Activated CD4-positive, alpha-beta T cell treated with anti-CD3 and anti-CD28 coated beads, Interleukin-2, amount 50 U/mL, for 1 hour (primary cell): ENCODE measurements around the gene ROBO1.
"Not testable (repeated sequence)": the region's sequence is repeated elsewhere in the genome, so short reads cannot be mapped to it uniquely, and the experiment has no call there.

Experiments
- DNase-seq: peaks from one replicate; pipeline ENCODE4 v3.0.0-alpha.2; 2020

ROBO1 gene

GRCh38 chr3:79543218-79543982, 224.4 kb downstream of the ROBO1 start:
- no peak for DNase-seq

- no peak for DNase-seq
Observed at GRCh38 chr3:79534727-79535126, 233.1 kb downstream of the ROBO1 start.

- DNase-seq = no peak
Observed at GRCh38 chr3:79531566-79532295, 236.1 kb downstream of the ROBO1 start.

GRCh38 chr3:79521221-79521848, 246.5 kb downstream of the ROBO1 start:
- no peak for DNase-seq

GRCh38 chr3:79517766-79518413, 249.9 kb downstream of the ROBO1 start:
- no peak for DNase-seq

- no peak for DNase-seq
Observed at GRCh38 chr3:79516795-79517194, 251.0 kb downstream of the ROBO1 start.

- no peak for DNase-seq
Observed at GRCh38 chr3:79515072-79515471, 252.7 kb downstream of the ROBO1 start.

- no peak for DNase-seq
Observed at GRCh38 chr3:79514069-79514468, 253.7 kb downstream of the ROBO1 start.

- no peak for DNase-seq
Observed at GRCh38 chr3:79506751-79507150, 261.0 kb downstream of the ROBO1 start.

- DNase-seq = not testable (repeated sequence)
Observed at GRCh38 chr3:79502216-79502681, 265.5 kb downstream of the ROBO1 start.

- no peak for DNase-seq
Observed at GRCh38 chr3:79497447-79498111, 270.2 kb downstream of the ROBO1 start.

- no peak for DNase-seq
Observed at GRCh38 chr3:79491029-79491641, 276.7 kb downstream of the ROBO1 start.

GRCh38 chr3:79490165-79491028, 277.4 kb downstream of the ROBO1 start:
- no peak for DNase-seq

- no peak for DNase-seq
Observed at GRCh38 chr3:79488407-79488806, 279.4 kb downstream of the ROBO1 start.

- DNase-seq = no peak
Observed at GRCh38 chr3:79480746-79481145, 287.1 kb downstream of the ROBO1 start.

GRCh38 chr3:79478620-79479019, 289.2 kb downstream of the ROBO1 start:
- DNase-seq = no peak

GRCh38 chr3:79477242-79477641, 290.6 kb downstream of the ROBO1 start:
- no peak for DNase-seq

GRCh38 chr3:79473993-79474392, 293.8 kb downstream of the ROBO1 start:
- no peak for DNase-seq

GRCh38 chr3:79467721-79468120, 300.1 kb downstream of the ROBO1 start:
- DNase-seq = no peak

- DNase-seq = no peak
Observed at GRCh38 chr3:79461129-79461792, 306.5 kb downstream of the ROBO1 start.

GRCh38 chr3:79453600-79453999, 314.2 kb downstream of the ROBO1 start:
- DNase-seq = no peak
